H9 (cell line): ENCODE results near the gene PDZRN4. TPM values are rescaled to one million over a fixed set of nuclear protein-coding genes. Genes with fewer than 3 reads are reported as not detected.

Source experiments
- DNase-seq: peaks from one replicate; pipeline ENCODE4 v3.0.0-alpha.2; 2017
- H2AFZ ChIP-seq: one replicate; pipeline ENCODE4 v1.6.1; 2013; ENCODE audit warnings: mild to moderate bottlenecking, low read length, control low read depth, moderate library complexity
- H2AK5ac ChIP-seq: 2 replicates; pipeline ENCODE4 v1.6.1; 2013; ENCODE audit warnings: low read length, control low read depth, mixed read lengths; ENCODE audit not compliant: insufficient read length
- H2BK120ac ChIP-seq: one replicate; pipeline ENCODE4 v1.6.1; 2013; ENCODE audit warnings: low read depth, mild to moderate bottlenecking, low read length, control low read depth, inconsistent platforms; ENCODE audit not compliant: poor library complexity, severe bottlenecking
- H2BK12ac ChIP-seq: 2 replicates; pipeline ENCODE4 v1.6.1; 2013; ENCODE audit warnings: low read length, control low read depth, mixed read lengths, low read depth; ENCODE audit not compliant: insufficient read length
- H2BK15ac ChIP-seq: 2 replicates; pipeline ENCODE4 v1.6.1; 2013; ENCODE audit warnings: low read depth, low read length, control low read depth
- H2BK20ac ChIP-seq: one replicate; pipeline ENCODE4 v1.6.1; 2013; ENCODE audit warnings: low read depth, mild to moderate bottlenecking, low read length, control low read depth, inconsistent platforms; ENCODE audit not compliant: poor library complexity, severe bottlenecking
- H2BK5ac ChIP-seq: 2 replicates; pipeline ENCODE4 v1.6.1; 2013; ENCODE audit warnings: low read length, control low read depth, mixed read lengths; ENCODE audit not compliant: insufficient read length
- H3K14ac ChIP-seq: 2 replicates; pipeline ENCODE4 v1.6.1; 2013; ENCODE audit warnings: low read length, control low read depth; ENCODE audit not compliant: insufficient read depth
- H3K18ac ChIP-seq: 2 replicates; pipeline ENCODE4 v1.6.1; 2013; ENCODE audit warnings: low read depth, mild to moderate bottlenecking, mixed read lengths, low read length, control low read depth; ENCODE audit not compliant: insufficient read length
- H3K23ac ChIP-seq: 2 replicates; pipeline ENCODE4 v1.6.1; 2013; ENCODE audit warnings: low read length, control low read depth, mixed read lengths, low read depth; ENCODE audit not compliant: insufficient read length
- H3K23me2 ChIP-seq: 2 replicates; pipeline ENCODE4 v1.6.1; 2013; ENCODE audit warnings: low read depth, mild to moderate bottlenecking, mixed read lengths, low read length, control low read depth; ENCODE audit not compliant: insufficient read length, poor library complexity, severe bottlenecking
- H3K27ac ChIP-seq: 2 replicates; pipeline ENCODE4 v1.5.1; 2013; ENCODE audit warnings: low read length, control low read depth, mixed read lengths, low read depth; ENCODE audit not compliant: insufficient read length
- H3K27me3 ChIP-seq: 2 replicates; pipeline ENCODE4 v1.6.1; 2013; ENCODE audit warnings: low read length, control low read depth, inconsistent platforms; ENCODE audit not compliant: insufficient read depth
- H3K4ac ChIP-seq: 2 replicates; pipeline ENCODE4 v1.6.1; 2013; ENCODE audit warnings: low read depth, mild to moderate bottlenecking, control low read depth, inconsistent platforms, low read length, moderate library complexity
- H3K4me1 ChIP-seq: 2 replicates; pipeline ENCODE4 v1.6.1; 2013; ENCODE audit warnings: low read length, control low read depth, inconsistent platforms; ENCODE audit not compliant: insufficient read depth
- H3K4me2 ChIP-seq: 2 replicates; pipeline ENCODE4 v1.6.1; 2013; ENCODE audit warnings: low read length, control low read depth, mixed read lengths; ENCODE audit not compliant: insufficient read length, insufficient read depth
- H3K56ac ChIP-seq: 2 replicates; pipeline ENCODE4 v1.6.1; 2013; ENCODE audit warnings: low read depth, mild to moderate bottlenecking, mixed read lengths, low read length, control low read depth; ENCODE audit not compliant: insufficient read length
- H3K79me1 ChIP-seq: 2 replicates; pipeline ENCODE4 v1.6.1; 2013; ENCODE audit warnings: low read depth, mild to moderate bottlenecking, moderate library complexity, low read length, control low read depth, inconsistent platforms; ENCODE audit not compliant: insufficient read depth, poor library complexity, severe bottlenecking
- H3K79me2 ChIP-seq: 2 replicates; pipeline ENCODE4 v1.6.1; 2013; ENCODE audit warnings: low read length, control low read depth, inconsistent platforms; ENCODE audit not compliant: insufficient read depth
- H3K9ac ChIP-seq: 2 replicates; pipeline ENCODE4 v1.6.1; 2013; ENCODE audit warnings: low read length, control low read depth, mixed read lengths; ENCODE audit not compliant: insufficient read length; ENCODE audit errors: extremely low read depth
- H3K9me3 ChIP-seq: one replicate; pipeline ENCODE4 v1.6.1; 2013; ENCODE audit warnings: low read depth, low read length, inconsistent platforms; ENCODE audit not compliant: control insufficient read depth
- H3T11ph ChIP-seq: one replicate; pipeline ENCODE4 v1.6.1; 2013; ENCODE audit warnings: mild to moderate bottlenecking, low read length, control low read depth, inconsistent platforms
- H4K20me1 ChIP-seq: one replicate; pipeline ENCODE4 v1.6.1; 2013; ENCODE audit not compliant: control insufficient read depth, insufficient read length, insufficient read depth
- H4K5ac ChIP-seq: 2 replicates; pipeline ENCODE4 v1.6.1; 2013; ENCODE audit warnings: low read depth, mild to moderate bottlenecking, mixed read lengths, low read length, control low read depth; ENCODE audit not compliant: insufficient read length
- H4K8ac ChIP-seq: replicated peaks from 2 replicates; pipeline ENCODE4 v1.6.1; 2013; ENCODE audit warnings: low read length, control low read depth, mixed read lengths, low read depth; ENCODE audit not compliant: insufficient read length
- H4K91ac ChIP-seq: 2 replicates; pipeline ENCODE4 v1.6.1; 2013; ENCODE audit warnings: low read depth, mild to moderate bottlenecking, moderate library complexity, mixed read lengths, low read length, control low read depth; ENCODE audit not compliant: insufficient read length
- H3K27ac Mint-ChIP-seq, 3 experiments: 2 replicates in 2 of 3; 3 replicates in 1 of 3; pipeline ENCODE4 v1.8.0; 2020 to 2021; ENCODE audit warnings: mixed read lengths in 3 of 3, mild to moderate bottlenecking in 1 of 3, moderate library complexity in 1 of 3
- H3K27me3 Mint-ChIP-seq: 2 replicates; pipeline ENCODE4 v1.8.0; 2021; ENCODE audit warnings: low read depth, mild to moderate bottlenecking, moderate library complexity, mixed read lengths
- H3K36me3 Mint-ChIP-seq, 3 experiments: 2 replicates in 2 of 3; 3 replicates in 1 of 3; pipeline ENCODE4 v1.8.0; 2020 to 2021; ENCODE audit warnings: low read depth in 3 of 3, mixed read lengths in 3 of 3; ENCODE audit not compliant: insufficient read depth in 1 of 3
- H3K4me1 Mint-ChIP-seq, 2 experiments: 2 replicates each; pipeline ENCODE4 v1.8.0; 2020; ENCODE audit warnings: mixed read lengths in 2 of 2
- H3K4me3 Mint-ChIP-seq, 2 experiments: 2 replicates in 1 of 2; 3 replicates in 1 of 2; pipeline ENCODE4 v1.8.0; 2020 to 2021; ENCODE audit warnings: mild to moderate bottlenecking in 2 of 2, mixed read lengths in 2 of 2, moderate library complexity in 1 of 2
- H3K9me3 Mint-ChIP-seq, 2 experiments: 2 replicates in 1 of 2; 3 replicates in 1 of 2; pipeline ENCODE4 v1.8.0; 2020; ENCODE audit warnings: mild to moderate bottlenecking in 2 of 2, mixed read lengths in 2 of 2, moderate library complexity in 1 of 2
- WGBS: extraction: QIAGEN DNeasy Blood & Tissue Kit; methylation state at CpG from one replicate; pipeline ENCODE4 v1.1.7; 2013; ENCODE audit warnings: missing lambda C conversion rate, low lambda C conversion rate, mixed read lengths; ENCODE audit not compliant: insufficient read length; ENCODE audit errors: extremely low coverage; 5-methylcytosine and 5-hydroxymethylcytosine counted together
- total RNA-seq: library from RNA; stranded (reverse); gene quantifications from 2 replicates; pipeline ENCODE4 v1.2.1, GENCODE V29; 2021
- TF ChIP-seq, protein P1 (sequence below): fragments of 200-600 bp; sonication (generic); conservative IDR thresholded peaks from 3 replicates; pipeline ENCODE4 v1.8.0; 2021; ENCODE audit warnings: antibody characterized with exemption, mild to moderate bottlenecking

Gene PDZRN4
- total RNA-seq, 1 experiment from 2014 or later = not detected

- TF ChIP-seq, protein P1, sequence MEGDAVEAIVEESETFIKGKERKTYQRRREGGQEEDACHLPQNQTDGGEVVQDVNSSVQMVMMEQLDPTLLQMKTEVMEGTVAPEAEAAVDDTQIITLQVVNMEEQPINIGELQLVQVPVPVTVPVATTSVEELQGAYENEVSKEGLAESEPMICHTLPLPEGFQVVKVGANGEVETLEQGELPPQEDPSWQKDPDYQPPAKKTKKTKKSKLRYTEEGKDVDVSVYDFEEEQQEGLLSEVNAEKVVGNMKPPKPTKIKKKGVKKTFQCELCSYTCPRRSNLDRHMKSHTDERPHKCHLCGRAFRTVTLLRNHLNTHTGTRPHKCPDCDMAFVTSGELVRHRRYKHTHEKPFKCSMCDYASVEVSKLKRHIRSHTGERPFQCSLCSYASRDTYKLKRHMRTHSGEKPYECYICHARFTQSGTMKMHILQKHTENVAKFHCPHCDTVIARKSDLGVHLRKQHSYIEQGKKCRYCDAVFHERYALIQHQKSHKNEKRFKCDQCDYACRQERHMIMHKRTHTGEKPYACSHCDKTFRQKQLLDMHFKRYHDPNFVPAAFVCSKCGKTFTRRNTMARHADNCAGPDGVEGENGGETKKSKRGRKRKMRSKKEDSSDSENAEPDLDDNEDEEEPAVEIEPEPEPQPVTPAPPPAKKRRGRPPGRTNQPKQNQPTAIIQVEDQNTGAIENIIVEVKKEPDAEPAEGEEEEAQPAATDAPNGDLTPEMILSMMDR = no peak
- Histone ChIP-seq H2BK15ac (no peak overlapping the region), H4K8ac (no peak overlapping the region), H3K27me3 (no peaks in the 10 kb centered on the region), H2BK12ac (no peak overlapping the region), H3K23me2 (no peaks in the 10 kb centered on the region), H2BK5ac (no peak overlapping the region), H3K56ac (no peak overlapping the region), H3K4me2 (no peak overlapping the region), H3K4ac (no peak overlapping the region), H3K4me1 (no peaks in the 10 kb centered on the region), H2AFZ (no peak overlapping the region), H3K79me2 (no peaks in the 10 kb centered on the region), H4K20me1 (no peaks in the 10 kb centered on the region), H4K91ac (no peak overlapping the region), H3K9ac (no peak overlapping the region), H2AK5ac (no peak overlapping the region), H4K5ac (no peak overlapping the region), H2BK120ac (no peak overlapping the region), H3K9me3 (no peaks in the 10 kb centered on the region), H3K23ac (no peak overlapping the region), H3K14ac (no peak overlapping the region), H2BK20ac (no peak overlapping the region), H3K79me1 (no peaks in the 10 kb centered on the region), H3T11ph (no peak overlapping the region), H3K18ac (no peak overlapping the region), H3K27ac (no peak overlapping the region)
- H3K27ac Mint-ChIP-seq = no peak overlapping the region
- H3K4me3 Mint-ChIP-seq = no peak overlapping the region
- WGBS = no CpG with 5 or more reads among the region's 2 CpGs
- DNase-seq = no peak
- H3K9me3 Mint-ChIP-seq = no peaks in the 10 kb centered on the region
- peaks cover 0 to 10% of the 10 kb centered on the region in 2 experiments; a peak in 1 of 4 replicates for H3K4me1 Mint-ChIP-seq
- H3K27me3 Mint-ChIP-seq = no peaks in the 10 kb centered on the region; the same call in 1 of the 2 replicates
- no peaks in the 10 kb centered on the region for H3K36me3 Mint-ChIP-seq
Observed at GRCh38 chr12:41202051-41202450, 13.9 kb downstream of the PDZRN4 start.
